HepG2 (cell line): Measurements from ENCODE around the gene AXIN1.

Experiments
- CTCF ChIP-seq: sonication (generic); formaldehyde crosslinking; IDR thresholded peaks from 2 replicates; pipeline ENCODE4 v1.5.0; 2020; ENCODE audit warnings: mild to moderate bottlenecking, missing genetic modification reagents, moderate library complexity
- ESRRA ChIP-seq: sonication (generic); formaldehyde crosslinking; IDR thresholded peaks from 2 replicates; pipeline ENCODE4 v1.5.1; 2020; ENCODE audit warnings: mild to moderate bottlenecking, low read depth, missing genetic modification reagents
- NR1H2 ChIP-seq: sonication (generic); formaldehyde crosslinking; IDR thresholded peaks from 2 replicates; pipeline ENCODE4 v1.8.1; 2022; ENCODE audit warnings: low read depth, missing genetic modification reagents, borderline replicate concordance
- NR3C1 ChIP-seq: sonication (generic); formaldehyde crosslinking; IDR thresholded peaks from 2 replicates; pipeline ENCODE4 v1.4.0; 2020; ENCODE audit warnings: missing genetic modification reagents
- POLR2AphosphoS5 ChIP-seq: IDR thresholded peaks from 2 replicates; pipeline ENCODE4 v1.6.1; 2012; ENCODE audit warnings: low read depth, low read length
- ZBTB34 ChIP-seq: sonication (generic); formaldehyde crosslinking; IDR thresholded peaks from 2 replicates; pipeline ENCODE4 v1.8.0; 2022; ENCODE audit warnings: mild to moderate bottlenecking, missing genetic modification reagents
- ZBTB40 ChIP-seq, 2 experiments: fragments of 450-650 bp in 1 of 2; sonication (generic) in 1 of 2; formaldehyde crosslinking in 1 of 2; IDR thresholded peaks; 2 replicates each; pipeline versions ENCODE4 v1.6.1 to v1.8.0; 2016 to 2022; ENCODE audit warnings: antibody characterized with exemption in 1 of 2, mild to moderate bottlenecking in 1 of 2, missing genetic modification reagents in 1 of 2
- ZNF691 ChIP-seq: sonication (generic); formaldehyde crosslinking; IDR thresholded peaks from 2 replicates; pipeline ENCODE4 v1.4.0; 2020; ENCODE audit warnings: missing genetic modification reagents, low read depth, mild to moderate bottlenecking, borderline replicate concordance

GRCh38 chr16:373848-374615 is 21.5 kb upstream of the AXIN1 start:
- TF ChIP-seq ZNF691 (CRISPR knock-in tag): no peak
- TF ChIP-seq NR1H2 (CRISPR knock-in tag): no peak
- TF ChIP-seq ZBTB34 (CRISPR knock-in tag): no peak
- TF ChIP-seq ESRRA: no peak
- TF ChIP-seq POLR2AphosphoS5: no peak
- no peak for TF ChIP-seq ZBTB40 (IDR thresholded peaks at IDR 0.05)
- no peak for TF ChIP-seq ZBTB40 (CRISPR knock-in tag; IDR thresholded peaks at IDR 0.05)
- TF ChIP-seq NR3C1 (CRISPR knock-in tag): no peak
- no peak for TF ChIP-seq CTCF
